KBM-7 (cell line): ENCODE measurements around the gene MPZL3.

Experiments
- DNase-seq: peaks from one replicate; pipeline ENCODE4 v3.0.0-alpha.2; 2015
- in situ Hi-C: fragments of 300-500 bp; cut with MboI; formaldehyde crosslinking; loops from 2 replicates; pipeline ENCODE4 v1.14.3; 2020; ENCODE audit warnings: low sequenced_read_pairs, low pct_unique_long_range_greater_than_20kb, mixed read lengths

The MPZL3 gene, protein sequence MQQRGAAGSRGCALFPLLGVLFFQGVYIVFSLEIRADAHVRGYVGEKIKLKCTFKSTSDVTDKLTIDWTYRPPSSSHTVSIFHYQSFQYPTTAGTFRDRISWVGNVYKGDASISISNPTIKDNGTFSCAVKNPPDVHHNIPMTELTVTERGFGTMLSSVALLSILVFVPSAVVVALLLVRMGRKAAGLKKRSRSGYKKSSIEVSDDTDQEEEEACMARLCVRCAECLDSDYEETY

GRCh38 chr11:118251858-118252652 lies at the start of gene MPZL3:
MPZL3 (minus strand) TSS chr11:118252365; CDS start chr11:118252294, 71 bp downstream.
- DNase-seq, result peak; percentile 97
- in situ Hi-C loops, result no loop called here

DNA sequence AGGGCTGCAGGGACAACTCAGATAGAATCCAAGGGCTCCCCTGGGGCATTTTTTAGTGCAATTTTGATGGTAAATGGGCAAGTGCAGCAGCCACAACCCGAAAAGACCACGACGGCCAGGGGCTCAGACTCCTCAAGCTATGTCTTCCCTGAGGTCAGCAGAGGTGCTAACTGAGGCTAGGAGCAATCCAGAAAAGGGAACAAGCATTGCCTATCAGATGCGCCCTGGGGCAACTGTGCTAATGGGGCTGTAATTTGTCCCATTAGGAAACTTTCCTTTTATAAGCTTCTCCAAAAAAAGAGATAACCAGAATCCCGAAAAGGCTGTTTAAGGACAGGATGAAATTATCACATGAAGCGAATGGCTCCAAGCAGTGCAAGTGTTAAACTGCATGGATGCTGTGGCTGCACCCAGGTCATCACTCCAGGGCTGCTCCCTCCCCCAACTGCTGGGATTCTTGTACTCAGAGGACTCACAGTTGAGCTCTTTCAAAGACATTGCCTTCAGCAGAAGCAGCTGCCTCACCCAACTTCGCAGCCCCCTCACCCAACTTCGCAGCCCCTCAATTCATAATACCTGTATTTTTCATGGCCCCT lies 49.5 kb upstream of the MPZL3 start:
- in situ Hi-C loops, result loop anchor here (10.0 kb wide), 1 partner anchor 53 kb away; the partner anchor contains the start of gene UBE4A

GRCh38 chr11:118295815-118296454 lies 43.8 kb upstream of the MPZL3 start:
- in situ Hi-C loops, result no loop called here
- DNase-seq, result peak; percentile 53

More for the DNA sequence above, 49.5 kb upstream of the MPZL3 start:
- DNase-seq, result no peak

DNA sequence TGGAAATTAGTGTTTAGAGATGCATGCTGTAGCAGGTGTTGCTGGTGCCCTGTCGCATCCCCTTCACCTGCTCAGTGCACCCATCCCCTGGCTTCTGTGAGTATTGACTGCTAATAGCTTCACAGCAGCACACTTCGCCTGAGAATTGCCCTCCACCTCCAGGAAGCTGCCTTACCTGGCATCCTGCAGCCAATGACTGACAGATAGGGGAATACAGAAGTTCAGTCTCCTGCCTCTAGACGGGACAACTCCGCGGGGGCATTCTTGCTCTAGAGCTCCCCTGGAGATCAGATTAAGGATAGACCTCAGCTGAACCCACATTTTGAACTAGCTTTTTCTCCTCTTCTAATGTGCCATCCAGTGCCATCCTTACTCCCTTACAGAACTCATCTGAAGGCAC lies 43.0 kb upstream of the MPZL3 start:
- in situ Hi-C loops, result no loop called here

DNA sequence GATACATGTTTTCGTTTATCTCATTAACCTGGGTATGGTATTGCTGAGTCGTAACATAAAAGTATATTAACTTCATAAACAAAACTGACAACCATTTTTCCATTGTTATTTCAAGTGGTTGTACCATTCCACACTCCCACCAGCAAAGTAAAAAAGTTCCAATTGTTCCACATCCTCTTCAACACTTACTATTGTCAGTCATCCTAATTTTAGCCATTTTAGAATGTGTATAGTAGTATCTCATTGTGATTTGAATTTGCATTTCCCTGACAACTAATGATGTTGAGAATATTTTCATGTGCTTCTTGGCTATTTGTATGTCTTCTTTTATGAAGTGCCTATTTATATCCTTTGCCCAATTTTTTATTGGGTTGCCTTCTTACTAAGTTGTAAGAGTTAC lies 41.9 kb upstream of the MPZL3 start:
- DNase-seq, result no peak
- in situ Hi-C loops, result no loop called here

More for the DNA sequence above, 43.0 kb upstream of the MPZL3 start:
- no peak for DNase-seq

DNA sequence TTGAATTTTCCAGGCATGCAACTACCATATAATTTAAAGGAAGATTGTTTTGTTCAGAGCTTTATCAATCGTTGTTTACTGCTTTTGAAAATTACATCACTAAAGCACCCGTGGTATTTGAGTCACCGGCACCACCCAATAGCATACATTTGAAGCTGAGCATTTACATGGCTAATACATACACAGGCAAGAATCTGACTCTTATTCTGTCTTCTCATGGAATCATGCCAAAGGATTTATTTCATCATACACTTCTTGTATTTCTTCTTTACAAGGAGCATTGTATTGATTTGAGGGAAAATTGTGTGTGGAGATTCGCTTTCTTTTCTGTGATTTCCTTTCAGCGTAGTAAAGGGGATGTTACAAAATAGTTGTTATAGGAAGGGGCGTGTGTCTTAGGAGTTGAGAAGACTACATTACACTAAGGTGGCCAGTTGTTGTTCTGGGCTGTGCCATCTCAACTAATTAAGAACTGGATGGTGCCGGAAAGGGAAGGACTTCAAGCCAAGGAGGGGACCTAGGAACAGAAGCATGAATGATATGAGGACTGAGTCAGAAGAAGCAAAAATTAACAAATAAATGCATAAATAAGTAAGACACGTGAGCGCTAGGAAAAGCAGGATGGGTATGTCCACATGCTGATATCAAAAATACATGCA lies 39.4 kb upstream of the MPZL3 start:
- in situ Hi-C loops, result no loop called here
- no peak for DNase-seq

DNA sequence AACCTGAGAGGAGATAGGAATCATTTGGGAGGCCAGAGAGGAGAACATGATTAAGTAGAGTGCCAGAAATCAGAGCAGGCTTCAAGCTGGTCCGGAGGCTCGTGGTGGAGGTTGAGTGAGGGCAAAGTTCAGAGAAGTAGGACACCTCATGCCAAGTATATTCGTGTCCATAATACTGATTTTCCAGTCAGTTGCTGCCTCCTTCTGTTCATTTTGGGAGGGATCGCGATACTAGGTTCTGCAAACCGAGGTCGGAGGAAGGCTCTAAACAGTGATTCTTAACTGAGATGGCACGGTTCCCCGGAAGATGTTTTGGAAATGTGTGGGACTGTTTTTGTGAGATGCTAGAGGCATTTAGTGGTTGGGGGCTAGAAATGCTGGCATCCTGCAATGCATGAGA lies 38.8 kb upstream of the MPZL3 start:
- peak; percentile 73 for DNase-seq
- in situ Hi-C loops, result no loop called here

GRCh38 chr11:118289401-118289800 lies 37.2 kb upstream of the MPZL3 start:
- in situ Hi-C loops, result no loop called here
- no peak for DNase-seq

DNA sequence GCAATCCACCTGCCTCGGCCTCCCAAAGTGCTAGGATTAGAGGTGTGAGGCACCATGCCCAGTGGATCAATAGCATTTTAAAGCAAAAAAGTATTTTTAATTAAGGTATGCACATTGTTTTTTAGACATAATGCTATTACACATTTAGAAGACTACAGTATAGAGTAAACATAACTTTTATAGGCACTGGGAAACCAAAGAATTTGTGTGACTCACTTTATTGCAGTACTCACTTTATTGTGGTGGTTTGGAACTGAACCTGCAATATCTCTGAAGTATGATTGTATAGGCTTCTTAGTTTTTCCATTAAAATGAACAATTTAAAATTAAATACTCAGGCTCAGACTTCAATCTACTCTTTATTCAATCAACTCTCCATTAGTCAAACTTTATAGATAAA lies 34.8 kb upstream of the MPZL3 start:
- in situ Hi-C loops, result no loop called here
- DNase-seq, result no peak

DNA sequence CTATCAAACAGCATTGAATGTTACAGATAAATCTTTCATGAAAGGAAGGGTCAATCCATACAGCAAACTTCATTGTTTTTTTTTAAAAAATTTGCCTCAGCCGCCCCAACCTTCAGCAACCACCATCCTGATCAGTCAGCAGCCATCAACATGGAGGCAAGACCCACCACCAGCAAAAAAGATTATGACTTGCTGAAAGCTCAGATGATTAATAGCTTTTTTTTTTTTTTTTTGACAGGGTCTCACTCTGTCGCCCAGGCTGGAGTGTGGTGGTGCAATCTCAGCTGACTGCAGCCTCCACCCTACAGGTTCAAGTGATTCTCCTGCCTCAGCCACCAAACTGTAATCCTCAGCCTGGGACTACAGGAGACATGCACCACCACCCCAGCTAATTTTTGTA lies 34.4 kb upstream of the MPZL3 start:
- in situ Hi-C loops, result no loop called here
- no peak for DNase-seq

DNA sequence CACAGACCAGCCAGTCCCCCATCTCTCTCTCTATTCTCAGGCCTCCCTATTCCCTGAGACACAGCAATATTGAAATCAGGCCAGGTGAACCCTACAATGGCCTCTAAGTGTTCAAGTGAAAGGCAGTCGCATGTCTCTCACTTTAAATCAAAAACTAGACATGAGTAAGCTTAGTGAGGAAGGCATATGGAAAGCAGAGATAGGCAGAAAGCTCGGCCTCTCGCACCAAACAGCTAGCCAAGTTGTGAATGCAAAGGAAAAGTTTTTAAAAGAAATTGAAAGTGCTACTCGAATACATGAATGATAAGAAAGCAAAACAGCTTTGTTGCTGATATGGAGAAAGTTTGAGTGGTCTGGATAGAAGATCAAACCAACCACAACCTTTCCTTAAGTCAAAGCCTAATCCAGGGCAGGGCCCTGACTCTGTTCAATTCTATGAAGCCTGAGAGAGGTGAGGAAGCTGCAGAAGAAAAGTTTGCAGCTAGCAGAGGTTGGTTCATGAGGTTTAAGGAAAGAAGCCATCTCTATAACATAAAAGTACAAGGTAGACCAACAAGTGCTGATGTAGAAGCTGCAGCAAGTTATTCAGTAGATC lies 31.7 kb upstream of the MPZL3 start:
- in situ Hi-C loops, result no loop called here
- no peak for DNase-seq

DNA sequence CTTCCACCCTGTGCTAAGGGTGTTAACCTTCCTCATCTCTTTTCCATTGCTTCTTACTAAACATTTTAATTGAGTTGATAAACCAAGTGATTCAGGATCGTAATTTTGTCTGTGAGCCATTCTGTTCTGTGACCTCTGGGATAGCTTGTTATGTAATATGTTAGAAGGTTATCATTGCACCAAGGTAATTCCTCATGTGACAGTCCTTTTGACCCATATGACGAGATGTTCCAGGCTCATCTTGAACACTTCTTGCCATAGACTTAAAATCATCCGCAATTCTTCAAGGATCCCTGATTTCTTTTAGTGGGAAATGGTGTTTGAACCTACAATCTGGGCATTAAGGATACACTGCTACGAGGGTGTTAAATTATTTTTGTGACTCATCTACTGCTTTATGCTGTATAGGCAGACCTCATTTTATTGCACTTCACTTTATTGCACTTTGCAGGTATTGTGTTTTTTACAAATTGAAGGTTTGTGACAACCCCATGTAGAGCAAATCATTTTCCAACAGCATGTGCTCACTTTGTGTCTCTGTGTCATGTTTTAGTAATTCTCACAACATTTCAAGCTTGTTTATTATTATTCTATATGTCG lies 31.0 kb upstream of the MPZL3 start:
- in situ Hi-C loops, result no loop called here
- no peak for DNase-seq

- DNase-seq, result no peak
- in situ Hi-C loops, result no loop called here
Measured at GRCh38 chr11:118282606-118283005, 30.4 kb upstream of the MPZL3 start.

DNA sequence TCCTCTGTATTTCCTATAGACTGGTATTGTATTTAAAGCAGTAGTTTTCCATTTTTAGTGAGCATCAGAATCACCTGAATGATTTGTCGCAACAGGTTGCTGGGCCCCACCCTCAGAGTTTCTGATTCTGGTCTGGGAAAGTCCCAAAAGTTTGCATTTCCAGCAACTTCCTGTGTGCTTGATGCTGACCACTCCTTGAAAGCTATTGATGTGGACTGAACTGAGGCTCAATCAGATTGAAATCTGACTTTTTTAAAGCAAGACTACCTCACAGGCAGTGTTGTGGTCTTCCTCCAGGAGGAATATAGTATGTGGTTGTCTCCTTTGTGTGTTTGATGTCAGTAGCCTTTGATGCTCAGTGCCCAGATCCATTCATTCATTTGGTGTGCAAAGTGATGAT lies 29.1 kb upstream of the MPZL3 start:
- in situ Hi-C loops, result no loop called here
- DNase-seq, result no peak

DNA sequence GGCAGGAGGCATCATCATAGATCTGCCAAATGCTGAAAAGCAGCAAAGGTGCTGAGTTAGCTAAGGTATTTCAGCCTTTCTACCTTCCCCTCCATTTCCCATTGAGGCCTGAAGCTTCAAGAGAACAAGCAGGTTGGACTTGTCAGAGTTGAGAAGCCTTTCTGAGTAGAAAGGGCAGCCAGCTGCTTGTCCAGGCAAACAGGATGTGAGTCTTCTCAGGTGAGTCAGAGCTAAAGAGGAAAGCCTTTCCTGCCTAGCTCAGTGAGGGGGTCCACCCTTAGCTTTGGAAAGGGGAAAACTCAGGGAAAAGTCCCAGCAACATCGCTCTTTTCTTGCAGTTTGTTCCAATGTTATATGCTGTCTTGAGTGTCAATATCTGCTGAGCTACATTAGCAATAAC lies 25.1 kb upstream of the MPZL3 start:
- in situ Hi-C loops, result no loop called here
- no peak for DNase-seq

GRCh38 chr11:118276422-118276821 lies 24.3 kb upstream of the MPZL3 start:
- DNase-seq, result no peak
- in situ Hi-C loops, result no loop called here

GRCh38 chr11:118275176-118275575 lies 23.0 kb upstream of the MPZL3 start:
- DNase-seq, result no peak
- in situ Hi-C loops, result no loop called here

- in situ Hi-C loops, result no loop called here
Measured at GRCh38 chr11:118274186-118274585, 22.0 kb upstream of the MPZL3 start.

GRCh38 chr11:118272001-118272400 lies 19.8 kb upstream of the MPZL3 start:
- in situ Hi-C loops, result no loop called here
- DNase-seq, result no peak

More at GRCh38 chr11:118274186-118274585, 22.0 kb upstream of the MPZL3 start:
- DNase-seq, result no peak
